Ishikawa (cell line): ENCODE data around the gene DDX49.

Experiments
- CEBPB ChIP-seq: IDR thresholded peaks from 2 replicates; pipeline ENCODE4 v1.6.1; 2012
- TF ChIP-seq, protein P1 (sequence below): IDR thresholded peaks from 2 replicates; pipeline ENCODE4 v1.6.1; 2012

DNA sequence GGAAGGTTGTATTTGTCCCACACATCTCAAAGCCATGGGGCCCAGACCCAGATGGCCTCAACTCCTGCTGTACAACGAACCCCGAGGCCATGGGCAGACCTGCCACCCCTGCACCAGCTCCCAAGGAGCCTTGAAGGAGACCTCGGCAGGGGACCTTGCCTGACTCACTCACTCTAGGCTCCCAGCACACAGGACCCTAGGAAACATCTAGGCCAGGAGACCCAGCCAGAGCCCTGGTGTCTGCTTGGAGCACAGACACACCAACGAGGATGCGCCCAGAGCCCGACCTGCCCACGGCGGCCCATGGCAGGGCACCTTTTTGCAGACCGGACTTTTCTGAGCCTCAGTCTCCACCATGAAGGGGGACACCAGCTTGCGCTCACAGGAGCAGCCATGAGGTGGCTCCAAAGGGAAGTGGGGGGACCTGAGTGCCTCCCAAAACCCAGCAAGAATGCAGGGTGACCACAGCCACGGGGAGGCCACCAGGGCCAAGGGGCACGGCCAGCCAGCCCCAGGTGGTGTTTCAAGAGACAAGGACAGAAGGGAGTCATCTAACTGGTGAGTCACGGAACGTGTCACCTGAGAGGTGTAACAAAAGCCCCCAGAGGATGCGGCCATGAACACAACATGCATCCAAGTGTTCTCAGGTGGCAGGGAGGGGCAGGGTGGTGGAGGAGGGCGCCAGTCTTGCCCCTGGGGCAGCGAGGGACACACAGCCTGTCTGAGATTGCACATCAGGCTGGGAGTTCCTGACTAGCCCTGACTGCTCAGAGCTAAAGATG, 18.6 kb upstream of the DDX49 start:
- TF ChIP-seq, protein P1, sequence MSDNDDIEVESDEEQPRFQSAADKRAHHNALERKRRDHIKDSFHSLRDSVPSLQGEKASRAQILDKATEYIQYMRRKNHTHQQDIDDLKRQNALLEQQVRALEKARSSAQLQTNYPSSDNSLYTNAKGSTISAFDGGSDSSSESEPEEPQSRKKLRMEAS = no peak
- TF ChIP-seq CEBPB = no peak
